ENCODE results near the gene SCAF8. TPM values are rescaled to one million over a fixed set of nuclear protein-coding genes. Genes with fewer than 3 reads are reported as not detected.

SCAF8 gene
- polyA plus RNA-seq, 1 donor from 2014 or later, result 34.1 TPM

GRCh38 chr6:154758125-154758524, 24.9 kb downstream of the SCAF8 start:
- no peaks in the 10 kb centered on the region for H3K27me3 ChIP-seq (ENCODE audit: insufficient read depth, low read depth, low read length)
- peaks cover 95% of the 10 kb centered on the region for H3K79me2 ChIP-seq (replicated peaks; ENCODE audit: insufficient read depth, low read length)
- no peaks in the 10 kb centered on the region for H3K9me3 ChIP-seq (ENCODE audit: low read length)
- no peaks in the 10 kb centered on the region for H3K9me2 ChIP-seq (ENCODE audit: insufficient read depth, low read length)
- TF ChIP-seq EZH2 (IDR thresholded peaks at IDR 0.05; ENCODE audit: borderline replicate concordance, insufficient read depth, low read length, poor library complexity, severe bottlenecking) (no peak), SMC3 (conservative IDR thresholded peaks at IDR 0.05; ENCODE audit: poor library complexity) (no peak), EP300 (conservative IDR thresholded peaks at IDR 0.05; ENCODE audit: poor library complexity, severe bottlenecking) (no peak), MXI1 (conservative IDR thresholded peaks at IDR 0.05; ENCODE audit: poor library complexity, severe bottlenecking) (no peak), POLR2AphosphoS5 (IDR thresholded peaks at IDR 0.05) (no peak), REST (IDR thresholded peaks at IDR 0.05; ENCODE audit: borderline replicate concordance) (no peak), RAD21 (conservative IDR thresholded peaks at IDR 0.05) (no peak), TAF1 (IDR thresholded peaks at IDR 0.05; ENCODE audit: low read depth) (no peak)
- TF ChIP-seq, protein P1, sequence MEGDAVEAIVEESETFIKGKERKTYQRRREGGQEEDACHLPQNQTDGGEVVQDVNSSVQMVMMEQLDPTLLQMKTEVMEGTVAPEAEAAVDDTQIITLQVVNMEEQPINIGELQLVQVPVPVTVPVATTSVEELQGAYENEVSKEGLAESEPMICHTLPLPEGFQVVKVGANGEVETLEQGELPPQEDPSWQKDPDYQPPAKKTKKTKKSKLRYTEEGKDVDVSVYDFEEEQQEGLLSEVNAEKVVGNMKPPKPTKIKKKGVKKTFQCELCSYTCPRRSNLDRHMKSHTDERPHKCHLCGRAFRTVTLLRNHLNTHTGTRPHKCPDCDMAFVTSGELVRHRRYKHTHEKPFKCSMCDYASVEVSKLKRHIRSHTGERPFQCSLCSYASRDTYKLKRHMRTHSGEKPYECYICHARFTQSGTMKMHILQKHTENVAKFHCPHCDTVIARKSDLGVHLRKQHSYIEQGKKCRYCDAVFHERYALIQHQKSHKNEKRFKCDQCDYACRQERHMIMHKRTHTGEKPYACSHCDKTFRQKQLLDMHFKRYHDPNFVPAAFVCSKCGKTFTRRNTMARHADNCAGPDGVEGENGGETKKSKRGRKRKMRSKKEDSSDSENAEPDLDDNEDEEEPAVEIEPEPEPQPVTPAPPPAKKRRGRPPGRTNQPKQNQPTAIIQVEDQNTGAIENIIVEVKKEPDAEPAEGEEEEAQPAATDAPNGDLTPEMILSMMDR (IDR thresholded peaks at IDR 0.05; ENCODE audit: poor library complexity, severe bottlenecking), result no peak
- H3K27ac ChIP-seq (ENCODE audit: low read length), result no peak overlapping the region
- no peaks in the 10 kb centered on the region for H3K36me3 ChIP-seq (ENCODE audit: insufficient read depth, low read length)
- no peaks in the 10 kb centered on the region for H3F3A ChIP-seq (ENCODE audit: insufficient read depth, low read length, poor library complexity, severe bottlenecking)
- peaks cover 6% of the 10 kb centered on the region for H4K20me1 ChIP-seq (ENCODE audit: insufficient read depth)
- no peak overlapping the region for H3K4me3 ChIP-seq (ENCODE audit: low read length)
- H3K4me2 ChIP-seq (ENCODE audit: low read length), result no peak overlapping the region
- no peak overlapping the region for H2AFZ ChIP-seq (ENCODE audit: low read depth, low read length)
- H3K9ac ChIP-seq (ENCODE audit: low read length), result no peak overlapping the region

DNA sequence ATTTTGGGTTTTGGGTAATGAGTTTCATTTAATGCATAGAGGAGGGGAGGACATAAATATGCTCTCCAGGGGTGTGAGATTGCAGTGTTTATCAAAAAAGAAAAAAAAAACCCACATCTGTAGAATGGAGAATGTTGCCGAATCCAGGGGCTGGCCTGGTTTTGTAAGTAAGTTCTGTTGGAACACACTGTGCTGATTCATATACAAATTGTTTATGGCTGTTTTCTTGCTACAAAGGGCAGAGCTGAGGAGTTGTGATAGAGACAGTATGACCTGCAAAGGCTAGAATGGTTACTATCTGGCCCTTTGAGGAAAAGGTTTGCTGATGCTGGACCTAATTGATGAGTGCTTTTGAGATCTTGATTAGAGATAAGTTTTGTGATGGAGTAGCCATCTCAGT, 30.4 kb downstream of the SCAF8 start:
- Histone ChIP-seq H3K79me2 (replicated peaks; ENCODE audit: insufficient read depth, low read length) (peaks cover 96% of the 10 kb centered on the region), H3K4me2 (ENCODE audit: low read length) (no peak overlapping the region), H2AFZ (ENCODE audit: low read depth, low read length) (no peak overlapping the region), H3K9ac (ENCODE audit: low read length) (no peak overlapping the region), H3K27ac (ENCODE audit: low read length) (no peak overlapping the region), H4K20me1 (ENCODE audit: insufficient read depth) (peaks cover 6% of the 10 kb centered on the region), H3K9me3 (ENCODE audit: low read length) (no peaks in the 10 kb centered on the region), H3F3A (ENCODE audit: insufficient read depth, low read length, poor library complexity, severe bottlenecking) (no peaks in the 10 kb centered on the region), H3K4me3 (ENCODE audit: low read length) (no peak overlapping the region), H3K9me2 (ENCODE audit: insufficient read depth, low read length) (no peaks in the 10 kb centered on the region), H3K27me3 (ENCODE audit: insufficient read depth, low read depth, low read length) (no peaks in the 10 kb centered on the region), H3K36me3 (ENCODE audit: insufficient read depth, low read length) (no peaks in the 10 kb centered on the region)
- no peak for TF ChIP-seq SMC3 (conservative IDR thresholded peaks at IDR 0.05; ENCODE audit: poor library complexity)
- no peak for TF ChIP-seq REST (IDR thresholded peaks at IDR 0.05; ENCODE audit: borderline replicate concordance)
- TF ChIP-seq EP300 (conservative IDR thresholded peaks at IDR 0.05; ENCODE audit: poor library complexity, severe bottlenecking), result no peak
- TF ChIP-seq POLR2AphosphoS5 (IDR thresholded peaks at IDR 0.05), result no peak
- TF ChIP-seq, protein P1 (IDR thresholded peaks at IDR 0.05; ENCODE audit: poor library complexity, severe bottlenecking), result no peak
- TF ChIP-seq RAD21 (conservative IDR thresholded peaks at IDR 0.05), result no peak
- TF ChIP-seq TAF1 (IDR thresholded peaks at IDR 0.05; ENCODE audit: low read depth), result no peak
- TF ChIP-seq MXI1 (conservative IDR thresholded peaks at IDR 0.05; ENCODE audit: poor library complexity, severe bottlenecking), result no peak
- no peak for TF ChIP-seq EZH2 (IDR thresholded peaks at IDR 0.05; ENCODE audit: borderline replicate concordance, insufficient read depth, low read length, poor library complexity, severe bottlenecking)
